T-helper 2 cell (primary cell): ENCODE measurements around the gene POTEG.
"Not testable (repeated sequence)": the region's sequence is repeated elsewhere in the genome, so short reads cannot be mapped to it uniquely, and the experiment has no call there.

Experiments used
- DNase-seq, 5 experiments: peaks; one replicate each; pipeline versions ENCODE4 v3.0.0 to v3.0.0-alpha.2; 2012 to 2022

POTEG gene

DNA sequence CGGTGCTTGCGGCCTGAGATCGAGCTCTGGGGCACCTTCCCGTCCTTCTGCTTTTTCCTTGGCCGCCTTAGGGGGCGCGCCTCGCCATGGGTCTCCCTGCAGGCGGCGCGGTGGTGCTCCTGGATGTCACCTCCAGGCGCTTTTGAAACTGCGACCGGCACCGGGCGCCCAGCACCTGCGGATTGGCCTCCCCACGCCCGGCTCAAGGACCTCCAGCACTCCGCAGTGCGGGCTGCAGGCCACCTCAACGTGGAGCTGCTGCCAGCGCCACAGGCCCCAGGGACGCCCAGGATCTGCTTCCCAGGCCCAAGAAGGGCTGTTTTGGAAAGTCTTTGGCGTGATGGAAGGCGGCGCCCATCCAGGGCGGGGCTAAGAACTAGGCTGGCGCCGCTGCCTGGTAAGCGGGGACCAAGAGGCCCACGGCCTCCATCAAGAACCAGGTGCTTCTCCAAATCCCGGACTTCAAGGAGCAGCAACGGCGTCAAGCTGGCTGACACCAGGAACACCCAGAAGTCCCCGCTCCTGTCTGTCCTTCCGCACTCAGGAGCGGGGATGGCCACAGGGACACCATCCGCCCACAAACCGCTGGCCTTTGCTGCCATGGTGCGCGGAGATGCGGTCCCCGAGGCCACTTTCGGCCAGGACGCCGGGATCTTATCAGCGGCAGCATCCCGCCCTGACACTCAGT lies 61.2 kb downstream of the POTEG start:
- not testable (repeated sequence) for DNase-seq

DNA sequence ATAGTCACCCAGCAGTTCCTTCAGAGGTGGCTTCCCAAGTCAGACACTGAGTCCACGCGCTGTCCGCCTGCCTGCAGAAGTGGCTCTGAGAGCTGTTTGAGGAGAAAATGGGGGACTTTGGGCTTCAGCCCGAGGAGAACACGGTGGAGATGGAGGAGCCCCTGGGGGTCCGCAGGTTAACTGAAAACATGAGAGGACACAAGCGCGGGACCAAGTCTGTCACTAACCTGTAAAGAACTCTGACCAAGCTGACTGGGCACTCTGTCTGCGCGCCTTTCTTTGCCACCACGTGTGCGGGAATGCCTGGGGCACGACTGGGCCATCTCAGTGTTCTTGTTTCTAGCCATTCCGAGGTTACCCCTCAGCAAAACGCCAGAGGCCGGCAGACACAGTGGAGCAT lies 62.4 kb downstream of the POTEG start:
- not testable (repeated sequence) for DNase-seq

DNA sequence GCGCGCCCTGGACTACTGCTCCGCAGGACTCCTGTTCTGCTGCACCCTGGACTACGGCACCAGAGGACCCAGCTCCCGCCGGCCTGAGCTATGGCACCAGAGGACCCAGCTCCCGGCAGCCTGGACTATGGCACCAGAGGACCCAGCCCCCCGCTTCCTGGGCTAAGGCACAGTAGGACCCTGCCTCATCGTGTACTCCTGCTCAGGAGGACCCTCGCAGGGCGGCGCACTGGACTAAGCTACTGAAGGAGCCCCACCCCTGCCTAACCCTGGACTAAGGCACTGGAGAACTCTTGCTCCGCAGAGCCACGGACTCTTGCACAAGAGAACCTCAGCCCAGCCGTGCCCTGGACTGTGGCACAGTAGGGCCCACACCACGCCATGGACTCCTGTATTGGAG lies 71.3 kb downstream of the POTEG start:
- not testable (repeated sequence) for DNase-seq

DNA sequence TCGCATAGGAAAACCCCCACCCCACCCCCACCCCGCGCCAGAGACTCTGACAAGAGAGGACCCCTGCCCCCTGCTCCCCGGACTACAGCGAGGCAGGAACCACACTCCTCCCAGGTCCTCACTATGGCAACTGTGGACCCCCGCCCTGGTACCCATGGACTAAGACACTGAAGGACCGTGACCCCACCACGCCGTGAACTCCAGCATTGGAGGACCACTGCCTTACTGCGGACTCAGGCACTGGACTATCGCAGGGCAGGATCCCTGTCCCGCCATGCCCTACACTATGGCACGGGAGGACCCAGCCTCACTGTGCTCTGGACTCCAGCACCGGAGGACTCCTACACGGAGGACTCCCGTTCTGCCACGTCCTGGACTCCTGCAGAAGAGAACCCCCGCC lies 71.8 kb downstream of the POTEG start:
- DNase-seq = not testable (repeated sequence)

- not testable (repeated sequence) for DNase-seq
Observed at GRCh38 chr14:19361636-19362253, 72.4 kb downstream of the POTEG start.

GRCh38 chr14:19360937-19361635 lies 73.1 kb downstream of the POTEG start:
- not testable (repeated sequence) for DNase-seq
